Measurements from ENCODE around the gene MICAL1.

GRCh38 chr6:109420751-109421150 lies 34.8 kb downstream of the MICAL1 start:
- no peak for TF ChIP-seq EZH2 (IDR thresholded peaks at IDR 0.05)
- no peak for TF ChIP-seq CTCF (IDR thresholded peaks at IDR 0.05)

Data from neural progenitor cell (in vitro differentiated cells).